Naive B cell (primary cell): Measurements from ENCODE around the gene TPD52L1. TPM values are rescaled to one million over a fixed set of nuclear protein-coding genes. Genes with fewer than 3 reads are reported as not detected.
"Not testable (repeated sequence)": the region's sequence is repeated elsewhere in the genome, so short reads cannot be mapped to it uniquely, and the experiment has no call there.

Experiments used
- ATAC-seq, 2 donors: fragments of 150-1000 bp; cut with Tn5 transposase; 2 replicates each; pipeline ENCODE4 v1.10.0; 2021; ENCODE audit warnings: low read depth in 2 of 2, mild to moderate bottlenecking in 2 of 2, moderate library complexity in 2 of 2
- DNase-seq: peaks from one replicate; pipeline ENCODE4 v3.0.0; 2022
- H3K27ac Mint-ChIP-seq, 6 donors: one replicate each; pipeline ENCODE4 v1.8.0; 2020 to 2022; ENCODE audit warnings: mild to moderate bottlenecking in 6 of 6, mixed read lengths in 6 of 6, moderate library complexity in 5 of 6, inconsistent platforms in 2 of 6
- H3K27me3 Mint-ChIP-seq, 3 donors: one replicate each; pipeline ENCODE4 v1.8.0; 2021 to 2022; ENCODE audit warnings: mixed read lengths in 3 of 3, mild to moderate bottlenecking in 1 of 3
- H3K36me3 Mint-ChIP-seq, 2 donors: one replicate each; pipeline ENCODE4 v1.8.0; 2020 to 2022; ENCODE audit warnings: mixed read lengths in 2 of 2, inconsistent platforms in 1 of 2, mild to moderate bottlenecking in 1 of 2
- H3K4me1 Mint-ChIP-seq, 3 donors: one replicate each; pipeline ENCODE4 v1.8.0; 2020 to 2022; ENCODE audit warnings: mixed read lengths in 3 of 3, inconsistent platforms in 1 of 3, mild to moderate bottlenecking in 1 of 3, moderate library complexity in 1 of 3
- H3K4me3 Mint-ChIP-seq, 8 donors: one replicate each; pipeline ENCODE4 v1.8.0; 2020 to 2022; ENCODE audit warnings: mild to moderate bottlenecking in 8 of 8, mixed read lengths in 8 of 8, moderate library complexity in 8 of 8, inconsistent platforms in 2 of 8
- H3K9me3 Mint-ChIP-seq, 7 donors: one replicate each; pipeline ENCODE4 v1.8.0; 2020 to 2022; ENCODE audit warnings: mixed read lengths in 7 of 7, mild to moderate bottlenecking in 5 of 7, inconsistent platforms in 2 of 7, moderate library complexity in 1 of 7
- polyA plus RNA-seq, 6 donors: library from polyadenylated mRNA; unstranded; fragments of 300-500 nt; fragmentation: Illumina TruSeq; gene quantifications; one replicate each; pipeline ENCODE4 v1.2.3, GENCODE V29; 2021; ENCODE audit warnings: low read depth in 6 of 6

TPD52L1 gene
- polyA plus RNA-seq, 6 donors from 2014 or later: 3.7 TPM; not detected in 5

DNA sequence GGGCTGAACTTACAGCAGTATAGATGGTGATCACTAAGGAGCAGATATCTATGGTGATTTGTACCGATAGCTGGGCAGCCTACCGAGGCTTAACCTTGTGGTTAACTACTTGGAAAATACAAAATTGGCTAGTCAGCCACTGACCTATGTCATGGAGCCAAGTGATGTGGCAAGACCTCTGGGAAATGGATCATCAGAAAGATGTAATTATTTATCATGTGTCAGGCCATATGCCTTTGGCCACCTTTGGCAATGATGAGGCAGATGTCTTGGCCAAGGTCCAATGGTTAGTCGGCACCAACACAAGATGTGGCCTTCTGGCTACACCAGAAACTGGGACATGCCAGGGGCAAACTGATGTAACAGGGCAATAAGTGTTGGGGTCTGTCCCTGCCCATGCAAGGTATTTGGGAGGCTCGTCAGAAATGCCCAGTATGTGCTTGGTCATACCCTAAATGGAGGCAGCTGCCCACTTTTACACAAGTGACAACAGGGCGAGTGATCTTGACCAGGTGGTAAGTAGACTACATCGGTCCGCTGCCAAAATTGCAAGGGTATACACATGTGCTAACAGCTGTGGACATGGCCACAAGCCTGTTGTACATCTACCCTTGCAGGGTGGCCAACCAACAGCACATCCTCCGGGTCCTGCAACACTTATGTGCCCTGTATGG lies 118.0 kb downstream of the TPD52L1 start:
- Mint-ChIP-seq H3K4me1 (peaks cover 0 to 6% (median 0%) of the 10 kb centered on the region in 3 donors), H3K4me3 (no peak overlapping the region), H3K9me3 (no peaks in the 10 kb centered on the region), H3K36me3 (peaks cover 20 to 36% of the 10 kb centered on the region in 2 donors), H3K27me3 (no peaks in the 10 kb centered on the region), H3K27ac (no peak overlapping the region)
- DNase-seq: no peak
- ATAC-seq: no peak

DNA sequence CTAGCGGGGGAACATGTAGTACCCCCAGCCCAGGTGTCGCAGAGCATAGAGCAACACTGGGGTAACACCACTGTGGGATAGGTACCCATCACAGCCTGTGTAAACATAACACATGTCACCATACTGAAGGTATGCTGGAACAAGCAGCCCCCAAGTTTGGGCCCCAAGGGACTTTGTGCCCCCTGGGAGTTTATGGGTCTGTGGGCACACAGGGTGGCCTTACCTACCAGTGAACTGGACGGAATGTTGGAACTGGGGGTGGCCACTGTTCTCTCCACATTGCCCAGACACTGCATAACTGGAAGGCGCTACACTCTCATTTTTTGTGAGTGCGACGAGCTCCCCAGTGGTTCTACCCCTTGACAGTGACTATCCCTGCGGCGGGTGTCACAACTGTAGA lies 119.7 kb downstream of the TPD52L1 start:
- H3K27ac Mint-ChIP-seq: no peak overlapping the region
- ATAC-seq (no peak), DNase-seq (no peak)
- H3K36me3 Mint-ChIP-seq: peaks cover 26 to 42% of the 10 kb centered on the region in 2 donors
- no peak overlapping the region for H3K4me3 Mint-ChIP-seq
- no peaks in the 10 kb centered on the region for H3K27me3 Mint-ChIP-seq
- peaks cover 0 to 6% (median 0%) of the 10 kb centered on the region in 3 donors for H3K4me1 Mint-ChIP-seq
- H3K9me3 Mint-ChIP-seq: no peaks in the 10 kb centered on the region

DNA sequence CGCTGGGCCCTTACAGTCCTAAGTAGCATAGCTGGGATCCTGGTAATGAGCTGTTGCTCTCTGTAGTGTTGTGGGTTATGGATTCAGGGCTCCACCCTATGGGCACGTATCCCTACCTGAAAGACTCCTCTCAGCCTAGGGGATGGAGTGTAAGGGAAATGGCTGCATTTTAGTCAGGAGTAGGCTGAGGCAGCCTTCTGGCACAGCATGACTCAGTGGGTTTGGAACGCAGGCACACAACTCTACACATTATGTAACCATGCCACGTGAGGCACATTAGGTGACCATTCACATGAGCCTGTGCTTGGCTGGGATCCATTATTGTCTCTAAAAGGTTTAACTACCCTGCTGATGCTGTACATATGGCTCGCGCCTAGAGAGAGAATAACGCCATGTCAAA lies 120.4 kb downstream of the TPD52L1 start:
- Mint-ChIP-seq H3K36me3 (peaks cover 33 to 48% of the 10 kb centered on the region in 2 donors), H3K4me3 (no peak overlapping the region), H3K27me3 (no peaks in the 10 kb centered on the region), H3K27ac (peak overlapping the region in 1 of 6 donors; percentile 28), H3K9me3 (no peaks in the 10 kb centered on the region), H3K4me1 (peaks cover 0 to 6% (median 4%) of the 10 kb centered on the region in 3 donors)
- DNase-seq: no peak
- ATAC-seq: no peak

DNA sequence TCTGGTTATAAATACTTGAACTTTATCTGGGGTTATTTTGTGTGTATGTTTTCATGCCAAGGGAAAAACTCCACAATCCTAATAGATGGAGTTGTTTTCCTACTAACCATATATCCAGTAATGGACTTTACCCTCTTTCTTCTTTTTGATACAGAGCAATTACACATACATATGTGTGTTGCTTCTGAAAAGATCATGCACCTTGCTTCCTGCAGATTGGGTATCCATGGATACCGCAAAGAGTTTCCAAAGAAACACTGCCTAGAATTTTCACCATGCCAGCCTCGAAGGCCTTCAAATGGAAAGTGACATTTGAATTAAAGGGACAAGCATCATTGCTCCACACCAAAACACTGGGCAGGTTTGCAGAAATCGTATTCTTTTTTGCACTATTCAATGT lies 121.4 kb downstream of the TPD52L1 start:
- ATAC-seq: no peak
- H3K27ac Mint-ChIP-seq: no peak overlapping the region
- H3K36me3 Mint-ChIP-seq: peaks cover 36 to 50% of the 10 kb centered on the region in 2 donors
- no peak overlapping the region for H3K4me3 Mint-ChIP-seq
- H3K27me3 Mint-ChIP-seq: no peaks in the 10 kb centered on the region
- peaks cover 0 to 6% (median 4%) of the 10 kb centered on the region in 3 donors for H3K4me1 Mint-ChIP-seq
- no peak for DNase-seq
- H3K9me3 Mint-ChIP-seq: peaks cover 0 to 2% (median 0%) of the 10 kb centered on the region in 7 donors

DNA sequence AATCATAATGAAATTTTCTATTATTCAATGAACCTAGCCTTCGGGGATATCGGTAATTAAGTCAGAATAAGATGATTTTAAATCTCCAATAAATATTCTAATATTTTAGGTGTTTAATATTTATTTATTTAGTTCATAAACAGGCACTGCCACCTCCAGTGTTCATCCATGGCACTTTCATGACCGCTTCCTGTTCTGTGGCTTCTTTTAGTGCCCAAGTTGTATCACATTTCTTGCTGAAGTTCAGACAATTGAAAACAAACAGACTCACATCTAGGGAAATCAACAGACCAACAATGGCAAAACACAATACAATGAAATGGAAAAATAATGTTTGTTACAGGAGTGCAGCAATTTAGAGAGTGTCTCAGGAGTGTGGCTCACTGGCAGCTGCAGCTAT lies 122.2 kb downstream of the TPD52L1 start:
- H3K36me3 Mint-ChIP-seq: peaks cover 38 to 53% of the 10 kb centered on the region in 2 donors
- H3K9me3 Mint-ChIP-seq: peaks cover 0 to 4% (median 0%) of the 10 kb centered on the region in 7 donors
- ATAC-seq (no peak), DNase-seq (no peak)
- peaks cover 0 to 6% (median 4%) of the 10 kb centered on the region in 3 donors for H3K4me1 Mint-ChIP-seq
- no peak overlapping the region for H3K4me3 Mint-ChIP-seq
- H3K27ac Mint-ChIP-seq: no peak overlapping the region
- no peaks in the 10 kb centered on the region for H3K27me3 Mint-ChIP-seq

DNA sequence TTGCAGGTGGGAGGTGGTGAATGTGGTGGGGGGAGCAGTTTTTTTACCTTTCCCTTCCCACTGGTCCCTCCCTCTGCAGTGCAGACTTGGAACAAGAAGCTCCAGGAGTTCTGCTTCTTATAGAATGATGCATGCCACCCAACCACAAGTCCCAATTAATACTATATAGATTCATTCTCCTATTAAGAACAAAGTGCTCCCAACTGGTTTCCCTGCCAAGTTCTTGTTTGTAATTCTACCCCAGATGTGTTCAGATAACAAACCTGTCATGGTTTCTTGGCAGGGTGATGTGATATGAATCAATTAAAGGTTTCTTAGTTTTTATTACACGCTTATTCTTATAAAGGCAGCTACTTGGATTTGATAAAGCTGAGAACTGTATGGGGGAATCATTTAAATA lies 124.3 kb downstream of the TPD52L1 start:
- Mint-ChIP-seq H3K27me3 (no peaks in the 10 kb centered on the region), H3K4me3 (no peak overlapping the region), H3K27ac (no peak overlapping the region), H3K4me1 (peaks cover 0 to 17% (median 14%) of the 10 kb centered on the region in 3 donors), H3K36me3 (peaks cover 57 to 58% of the 10 kb centered on the region in 2 donors), H3K9me3 (peaks cover 0 to 15% (median 4%) of the 10 kb centered on the region in 7 donors)
- ATAC-seq (no peak), DNase-seq (no peak)

DNA sequence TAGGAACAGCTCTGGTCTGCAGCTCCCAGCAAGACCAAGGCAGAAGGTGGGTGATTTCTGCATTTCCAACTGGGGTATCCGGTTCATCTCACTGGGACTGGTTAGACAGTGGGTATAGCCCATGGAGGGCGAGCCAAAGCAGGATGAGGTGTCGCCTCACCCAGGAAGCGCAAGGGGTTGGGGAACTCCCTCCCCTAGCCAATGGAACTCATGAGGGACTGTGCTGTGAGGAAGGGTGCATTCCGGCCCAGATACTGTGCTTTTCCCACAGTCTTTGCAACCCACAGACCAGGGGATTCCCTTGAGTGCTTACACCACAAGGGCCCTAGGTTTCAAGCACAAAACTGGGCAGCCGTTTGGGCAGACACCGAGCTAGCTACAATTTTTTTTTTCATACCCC lies 126.4 kb downstream of the TPD52L1 start:
- Mint-ChIP-seq H3K27ac (no peak overlapping the region), H3K4me1 (peaks cover 12 to 35% (median 26%) of the 10 kb centered on the region in 3 donors), H3K9me3 (peaks cover 0 to 26% (median 9%) of the 10 kb centered on the region in 7 donors), H3K36me3 (peaks cover 65 to 66% of the 10 kb centered on the region in 2 donors), H3K27me3 (no peaks in the 10 kb centered on the region), H3K4me3 (no peak overlapping the region)
- DNase-seq: no peak
- no peak for ATAC-seq

DNA sequence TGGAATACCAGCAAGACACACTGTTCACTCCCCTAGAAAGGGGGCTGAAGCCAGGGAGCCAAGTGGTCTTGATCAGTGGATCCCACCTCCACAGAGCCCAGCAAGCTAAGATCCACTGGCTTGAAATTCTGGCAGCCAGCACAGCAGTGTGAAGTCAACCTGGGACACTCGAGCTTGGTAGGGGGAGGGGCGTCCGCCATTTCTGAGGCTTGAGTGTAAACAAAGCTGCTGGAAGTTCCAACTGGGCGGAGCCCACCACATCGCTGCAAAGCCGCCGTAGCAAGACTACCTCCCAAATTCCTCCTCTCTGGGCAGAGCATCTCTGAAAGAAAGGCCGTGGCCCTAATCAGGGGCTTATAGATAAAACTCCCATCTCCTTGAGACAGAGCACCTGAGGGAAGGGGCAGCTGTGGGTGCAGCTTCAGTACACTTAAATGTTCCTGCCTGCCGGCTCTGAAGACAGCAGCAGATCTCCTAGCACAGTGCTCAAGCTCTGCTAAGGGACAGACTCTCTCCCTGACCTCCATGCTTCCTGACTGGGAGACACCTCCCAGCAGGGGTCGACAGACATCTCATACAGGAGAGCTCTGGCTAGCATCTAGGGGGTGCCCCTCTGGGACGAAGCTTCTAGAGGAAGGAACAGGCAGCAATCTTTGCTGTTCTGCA lies 126.9 kb downstream of the TPD52L1 start:
- H3K4me3 Mint-ChIP-seq, DNase-seq, ATAC-seq, H3K27me3 Mint-ChIP-seq: not testable (repeated sequence)
- Mint-ChIP-seq H3K9me3 (peaks cover 5 to 30% (median 13%) of the 10 kb centered on the region in 7 donors), H3K27ac (peak overlapping the region in 1 of 6 donors; percentile 47), H3K36me3 (peaks cover 65 to 66% of the 10 kb centered on the region in 2 donors), H3K4me1 (peaks cover 12 to 35% (median 30%) of the 10 kb centered on the region in 3 donors)

DNA sequence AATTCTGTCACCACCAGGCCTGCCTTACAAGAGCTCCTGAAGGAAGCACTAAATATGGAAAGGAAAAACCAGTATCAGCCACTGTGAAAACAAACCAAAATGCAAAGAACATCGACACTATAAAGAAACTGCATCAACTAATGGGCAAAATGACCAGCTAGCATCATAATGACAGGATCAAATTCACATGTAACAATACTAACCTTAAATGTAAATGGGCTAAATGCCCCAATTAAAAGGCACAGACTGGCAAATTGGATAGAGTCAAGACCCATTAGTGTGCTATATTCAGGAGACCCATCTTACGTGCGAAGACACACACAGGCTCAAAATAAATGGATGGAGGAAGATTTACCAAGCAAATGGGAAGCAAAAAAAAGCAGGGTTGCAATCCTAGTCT lies 128.9 kb downstream of the TPD52L1 start:
- Mint-ChIP-seq H3K27ac (peak overlapping the region in 1 of 6 donors; percentile 54), H3K4me3 (peak overlapping the region in 1 of 8 donors; percentile 8), H3K4me1 (peaks cover 12 to 32% (median 32%) of the 10 kb centered on the region in 3 donors), H3K36me3 (peaks cover 67 to 69% of the 10 kb centered on the region in 2 donors), H3K9me3 (peaks cover 7 to 36% (median 15%) of the 10 kb centered on the region in 7 donors)
- ATAC-seq, DNase-seq, H3K27me3 Mint-ChIP-seq: not testable (repeated sequence)

DNA sequence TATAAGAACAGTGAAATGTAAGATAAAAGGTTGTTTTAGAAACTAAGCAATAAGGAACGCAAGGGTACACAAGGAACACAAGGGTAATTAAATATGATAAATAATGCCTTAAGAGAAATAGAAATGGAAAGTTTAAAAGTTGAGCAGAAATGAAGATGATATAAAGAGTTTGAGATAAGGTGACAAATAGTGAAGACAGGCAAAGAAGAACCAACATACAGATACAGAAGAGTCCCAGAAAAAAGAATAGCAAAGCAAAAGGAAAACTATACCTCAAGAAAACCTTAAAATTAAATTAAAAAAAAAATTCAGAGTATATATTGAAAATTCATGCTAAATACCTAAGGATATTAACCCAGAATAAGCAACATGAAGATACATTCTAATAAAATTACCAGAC lies 131.8 kb downstream of the TPD52L1 start:
- DNase-seq (no peak), ATAC-seq (no peak)
- Mint-ChIP-seq H3K27ac (peak overlapping the region in 1 of 6 donors; percentile 44), H3K27me3 (no peaks in the 10 kb centered on the region), H3K36me3 (peaks cover 69 to 75% of the 10 kb centered on the region in 2 donors), H3K4me1 (peaks cover 12 to 40% (median 35%) of the 10 kb centered on the region in 3 donors), H3K9me3 (peaks cover 7 to 33% (median 17%) of the 10 kb centered on the region in 7 donors), H3K4me3 (no peak overlapping the region)

DNA sequence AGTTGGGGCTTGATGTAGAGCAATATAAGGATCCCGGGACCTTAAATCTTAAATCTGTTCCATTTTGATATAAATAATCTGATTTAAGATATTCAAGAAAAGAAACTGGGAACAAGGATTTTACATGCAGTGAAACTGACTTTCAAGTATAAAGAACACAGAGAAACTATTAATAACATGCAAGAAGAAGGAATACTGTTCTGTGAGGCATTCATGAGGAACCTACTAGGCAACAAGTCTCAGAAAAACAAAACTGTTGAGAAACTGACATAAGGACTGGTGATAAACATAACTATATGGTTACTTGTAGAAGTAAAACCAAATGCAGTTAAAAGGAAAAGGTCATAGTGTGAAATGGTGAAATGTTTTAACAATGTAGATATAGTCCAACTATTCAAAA lies 132.4 kb downstream of the TPD52L1 start:
- Mint-ChIP-seq H3K9me3 (peaks cover 5 to 31% (median 16%) of the 10 kb centered on the region in 7 donors), H3K4me3 (no peak overlapping the region), H3K27ac (peak overlapping the region in 1 of 6 donors; percentile 7), H3K27me3 (no peaks in the 10 kb centered on the region), H3K36me3 (peaks cover 65 to 74% of the 10 kb centered on the region in 2 donors), H3K4me1 (peaks cover 12 to 40% (median 33%) of the 10 kb centered on the region in 3 donors)
- ATAC-seq (no peak), DNase-seq (no peak)

DNA sequence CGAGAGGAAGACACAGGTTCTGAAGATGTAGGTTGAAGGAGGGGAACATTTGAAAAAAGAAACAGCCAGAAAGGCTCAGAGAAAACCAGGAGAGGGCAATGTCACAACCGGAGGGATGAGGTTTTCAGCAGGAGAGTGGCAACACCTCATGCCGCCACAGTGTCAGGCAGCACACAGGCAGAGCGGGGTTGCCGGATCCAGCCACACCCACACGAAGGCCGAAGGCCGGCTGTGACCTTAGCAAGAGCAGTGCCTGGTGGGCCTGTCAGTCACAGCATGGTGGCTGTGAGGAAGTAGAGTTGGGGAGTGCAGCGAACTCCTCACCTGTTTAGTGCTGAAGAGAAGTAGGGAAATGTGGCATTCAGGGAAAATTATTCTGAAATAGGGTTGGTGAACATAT lies 134.1 kb downstream of the TPD52L1 start:
- Mint-ChIP-seq H3K27ac (peak overlapping the region in 3 of 6 donors; percentile 31 to 92 (median 63)), H3K36me3 (peaks cover 59 to 69% of the 10 kb centered on the region in 2 donors), H3K4me1 (peaks cover 15 to 41% (median 27%) of the 10 kb centered on the region in 3 donors), H3K9me3 (peaks cover 2 to 22% (median 8%) of the 10 kb centered on the region in 7 donors), H3K4me3 (peak overlapping the region in 1 of 8 donors; percentile 73), H3K27me3 (no peaks in the 10 kb centered on the region)
- ATAC-seq (no peak), DNase-seq (no peak)

DNA sequence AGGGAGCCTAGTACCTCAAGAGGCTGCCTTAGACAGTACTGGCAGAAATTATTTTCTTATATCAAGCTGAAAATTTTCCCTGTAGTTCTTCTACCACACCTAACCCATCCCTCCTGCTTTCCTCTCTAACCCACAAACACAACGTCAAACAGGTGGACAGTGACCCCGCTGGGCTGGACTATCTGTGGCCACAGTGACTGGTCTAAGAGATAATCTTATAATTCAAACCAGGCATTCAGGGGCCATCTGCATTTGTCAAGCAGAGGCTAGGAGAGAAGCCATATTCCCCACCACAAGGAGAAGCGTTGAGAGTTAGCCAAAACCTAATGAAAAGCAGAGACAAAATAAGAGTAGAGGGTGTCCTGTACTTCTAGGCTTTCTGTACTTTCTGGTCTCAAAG lies 140.0 kb downstream of the TPD52L1 start:
- no peak overlapping the region for H3K4me3 Mint-ChIP-seq
- ATAC-seq (no peak), DNase-seq (no peak)
- peaks cover 19 to 41% (median 20%) of the 10 kb centered on the region in 3 donors for H3K4me1 Mint-ChIP-seq
- H3K27me3 Mint-ChIP-seq: no peaks in the 10 kb centered on the region
- peaks cover 0 to 4% (median 0%) of the 10 kb centered on the region in 7 donors for H3K9me3 Mint-ChIP-seq
- no peak overlapping the region for H3K27ac Mint-ChIP-seq
- H3K36me3 Mint-ChIP-seq: peaks cover 16 to 22% of the 10 kb centered on the region in 2 donors
